Right ventricle myocardium superior (tissue), 1 donor: ENCODE results near the gene NAPEPLD. TPM values are rescaled to one million over a fixed set of nuclear protein-coding genes. Genes with fewer than 3 reads are reported as not detected.
"Not testable (repeated sequence)": the region's sequence is repeated elsewhere in the genome, so short reads cannot be mapped to it uniquely, and the experiment has no call there.

Experiments
- ATAC-seq: fragments of 200-7000 bp; cut with Tn5 transposase; one replicate; pipeline ENCODE4 v1.9.1; 2020; ENCODE audit warnings: mild to moderate bottlenecking; ENCODE audit not compliant: poor library complexity
- DNase-seq: peaks from one replicate; pipeline ENCODE4 v3.0.0-alpha.2; 2020
- intact Hi-C: fragments of 100-400 bp; cut with DNase I; formaldehyde crosslinking; loops from one replicate; pipeline ENCODE4 v1.11.2; 2022
- total RNA-seq: library from RNA; stranded (reverse); fragmentation: NEBNext Ultra II Directional; extraction: Animal tissue kit (Norgen Biotek cat#: 25700); gene quantifications from one replicate; pipeline ENCODE4 v1.2.1, GENCODE V29; 2021
- donor health status: DM: no; HTN: yes; CAD: no; lungs with severe emphysema.

NAPEPLD gene
- total RNA-seq, 1 donor from 2014 or later, result 10.8 TPM

GRCh38 chr7:103119791-103120291 lies 29.1 kb downstream of the NAPEPLD start:
- DNase-seq (no peak), ATAC-seq (no peak)
- intact Hi-C loops, result no loop called here

GRCh38 chr7:103117465-103117864 lies 31.4 kb downstream of the NAPEPLD start:
- no peak for ATAC-seq
- intact Hi-C loops, result no loop called here
- DNase-seq, result no peak

GRCh38 chr7:103116991-103117390 lies 31.9 kb downstream of the NAPEPLD start:
- intact Hi-C loops, result no loop called here
- no peak for ATAC-seq

GRCh38 chr7:103116511-103116910 lies 32.4 kb downstream of the NAPEPLD start:
- ATAC-seq, result no peak
- intact Hi-C loops, result no loop called here
- DNase-seq, result no peak

More at GRCh38 chr7:103116991-103117390, 31.9 kb downstream of the NAPEPLD start:
- DNase-seq, result no peak

- ATAC-seq (no peak), DNase-seq (no peak)
- intact Hi-C loops, result no loop called here
Measured at GRCh38 chr7:103115771-103116170, 33.1 kb downstream of the NAPEPLD start.

GRCh38 chr7:103114576-103115008 lies 34.3 kb downstream of the NAPEPLD start:
- no peak for ATAC-seq
- intact Hi-C loops, result no loop called here
- no peak for DNase-seq

GRCh38 chr7:103113164-103113563 lies 35.7 kb downstream of the NAPEPLD start:
- intact Hi-C loops, result no loop called here
- DNase-seq (no peak), ATAC-seq (no peak)

GRCh38 chr7:103106703-103107070 lies 42.2 kb downstream of the NAPEPLD start:
- ATAC-seq, intact Hi-C loops, DNase-seq: not testable (repeated sequence)

GRCh38 chr7:103106005-103106702 lies 42.7 kb downstream of the NAPEPLD start:
- ATAC-seq (no peak), DNase-seq (no peak)
- intact Hi-C loops, result no loop called here

GRCh38 chr7:103101543-103101942 lies 47.4 kb downstream of the NAPEPLD start:
- ATAC-seq (no peak), DNase-seq (no peak)
- intact Hi-C loops, result no loop called here

- DNase-seq (no peak), ATAC-seq (no peak)
- intact Hi-C loops, result no loop called here
Measured at GRCh38 chr7:103100348-103100747, 48.6 kb downstream of the NAPEPLD start.

GRCh38 chr7:103097041-103097440 lies 51.9 kb downstream of the NAPEPLD start:
- DNase-seq (no peak), ATAC-seq (no peak)
- intact Hi-C loops, result no loop called here

GRCh38 chr7:103095558-103095957 lies 53.3 kb downstream of the NAPEPLD start:
- ATAC-seq, DNase-seq, intact Hi-C loops: not testable (repeated sequence)

- ATAC-seq (no peak), DNase-seq (no peak)
- intact Hi-C loops, result no loop called here
Measured at GRCh38 chr7:103094102-103094501, 54.8 kb downstream of the NAPEPLD start.

GRCh38 chr7:103093429-103093828 lies 55.5 kb downstream of the NAPEPLD start:
- intact Hi-C loops, result no loop called here
- ATAC-seq, result no peak
- no peak for DNase-seq

GRCh38 chr7:103092321-103092720 lies 56.6 kb downstream of the NAPEPLD start:
- intact Hi-C loops, DNase-seq, ATAC-seq: not testable (repeated sequence)

GRCh38 chr7:103083210-103083609 lies 65.7 kb downstream of the NAPEPLD start:
- DNase-seq, result no peak
- intact Hi-C loops, result no loop called here
- ATAC-seq, result no peak

- ATAC-seq (no peak), DNase-seq (no peak)
- intact Hi-C loops, result no loop called here
Measured at GRCh38 chr7:103082497-103082896, 66.4 kb downstream of the NAPEPLD start.

- ATAC-seq (no peak), DNase-seq (no peak)
- intact Hi-C loops, result no loop called here
Measured at GRCh38 chr7:103080923-103081322, 68.0 kb downstream of the NAPEPLD start.

- DNase-seq, result no peak
- intact Hi-C loops, result no loop called here
- no peak for ATAC-seq
Measured at GRCh38 chr7:103079836-103080235, 69.1 kb downstream of the NAPEPLD start.

- intact Hi-C loops, ATAC-seq, DNase-seq: not testable (repeated sequence)
Measured at GRCh38 chr7:103078226-103078625, 70.7 kb downstream of the NAPEPLD start.
